Measurements from ENCODE around the gene FDXR. TPM values are rescaled to one million over a fixed set of nuclear protein-coding genes. Genes with fewer than 3 reads are reported as not detected.
A peak's percentile ranks its signal among the peaks of the same experiment; 100 is the strongest.

FDXR gene
- total and polyA plus RNA-seq, 9 of the 15 experiments (the other 6 are each of a cell fraction or from before 2014, with no cell fraction given) = 0.89 to 70.7 (median 30.9) TPM

DNA sequence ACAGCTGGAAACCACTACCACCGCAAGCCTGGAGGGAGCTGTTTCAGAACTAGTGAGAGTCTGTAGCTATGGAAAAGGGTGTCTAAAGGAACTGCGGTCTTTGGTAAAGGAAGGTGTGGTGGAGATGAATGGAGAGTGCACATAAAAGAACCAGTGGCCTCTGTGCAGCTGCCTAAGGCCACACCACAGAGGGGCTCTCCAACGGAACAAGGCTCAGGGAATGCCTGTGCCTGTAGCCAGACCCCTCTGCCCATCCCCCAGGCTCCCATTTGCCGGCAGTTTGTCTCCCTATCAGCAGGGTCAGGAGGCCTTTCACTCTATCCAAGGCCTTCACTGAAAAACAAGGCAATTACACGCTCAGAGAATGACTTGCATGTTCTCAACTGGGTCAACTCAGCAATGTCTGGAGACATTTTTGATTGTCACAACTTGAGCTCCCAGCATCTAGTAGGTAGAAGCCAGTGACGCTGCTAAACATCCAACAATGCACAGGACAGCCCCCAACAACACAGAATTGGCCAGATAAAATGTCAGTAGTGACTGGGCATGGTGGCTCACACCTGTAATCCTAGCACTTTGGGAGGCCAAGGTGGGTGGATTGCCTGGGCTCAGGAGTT is 3.3 kb upstream of the FDXR start (continued):
- TF ChIP-seq, protein P1, sequence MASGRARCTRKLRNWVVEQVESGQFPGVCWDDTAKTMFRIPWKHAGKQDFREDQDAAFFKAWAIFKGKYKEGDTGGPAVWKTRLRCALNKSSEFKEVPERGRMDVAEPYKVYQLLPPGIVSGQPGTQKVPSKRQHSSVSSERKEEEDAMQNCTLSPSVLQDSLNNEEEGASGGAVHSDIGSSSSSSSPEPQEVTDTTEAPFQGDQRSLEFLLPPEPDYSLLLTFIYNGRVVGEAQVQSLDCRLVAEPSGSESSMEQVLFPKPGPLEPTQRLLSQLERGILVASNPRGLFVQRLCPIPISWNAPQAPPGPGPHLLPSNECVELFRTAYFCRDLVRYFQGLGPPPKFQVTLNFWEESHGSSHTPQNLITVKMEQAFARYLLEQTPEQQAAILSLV (tag; IDR thresholded peaks at IDR 0.05) = peak; percentile 46
- no peak for TF ChIP-seq SAP30 (IDR thresholded peaks at IDR 0.05; ENCODE audit: borderline replicate concordance, insufficient read depth, low read depth, low read length, poor library complexity, severe bottlenecking)
- no peak for TF ChIP-seq KDM5B (IDR thresholded peaks at IDR 0.05; ENCODE audit: insufficient replicate concordance, low read depth, low read length)
- peak; percentile 83; the same call in 1 of the 2 replicates for TF ChIP-seq GATAD2A (IDR thresholded peaks at IDR 0.05)
- TF ChIP-seq SRSF1 (IDR thresholded peaks at IDR 0.05; ENCODE audit: low read depth, low read length) = no peak
- peak; percentile 87 for TF ChIP-seq L3MBTL2 (IDR thresholded peaks at IDR 0.05)
- no peak for TF ChIP-seq ZNF699 (CRISPR knock-in tag; IDR thresholded peaks at IDR 0.05; ENCODE audit: insufficient replicate concordance)
- 0 out of 2 replicates have a peak, but pooled peaks have one; percentile 30 for TF ChIP-seq POLR2G (IDR thresholded peaks at IDR 0.05; ENCODE audit: low read depth, low read length)
- TF ChIP-seq YY1 (IDR thresholded peaks at IDR 0.05; ENCODE audit: borderline replicate concordance in 1 of 3, control insufficient read depth in 1 of 3, extremely low read depth in 1 of 3, insufficient read depth in 3 of 3, insufficient read length in 1 of 3, insufficient replicate concordance in 2 of 3, low read depth in 1 of 3, low read length in 2 of 3) = peak in 1 of 3 experiments; percentile 74
- peak; percentile 47 for TF ChIP-seq ZNF140 (CRISPR knock-in tag; IDR thresholded peaks at IDR 0.05)
- peak; percentile 42; the same call in 1 of the 2 replicates for TF ChIP-seq MTA2 (IDR thresholded peaks at IDR 0.05; ENCODE audit: low read depth)
- TF ChIP-seq ARID1B (IDR thresholded peaks at IDR 0.05) = peak; percentile 80
- no peak for TF ChIP-seq MCM7 (IDR thresholded peaks at IDR 0.05)
- TF ChIP-seq ZNF696 (CRISPR knock-in tag; conservative IDR thresholded peaks at IDR 0.05) = no peak
- TF ChIP-seq, protein P2, sequence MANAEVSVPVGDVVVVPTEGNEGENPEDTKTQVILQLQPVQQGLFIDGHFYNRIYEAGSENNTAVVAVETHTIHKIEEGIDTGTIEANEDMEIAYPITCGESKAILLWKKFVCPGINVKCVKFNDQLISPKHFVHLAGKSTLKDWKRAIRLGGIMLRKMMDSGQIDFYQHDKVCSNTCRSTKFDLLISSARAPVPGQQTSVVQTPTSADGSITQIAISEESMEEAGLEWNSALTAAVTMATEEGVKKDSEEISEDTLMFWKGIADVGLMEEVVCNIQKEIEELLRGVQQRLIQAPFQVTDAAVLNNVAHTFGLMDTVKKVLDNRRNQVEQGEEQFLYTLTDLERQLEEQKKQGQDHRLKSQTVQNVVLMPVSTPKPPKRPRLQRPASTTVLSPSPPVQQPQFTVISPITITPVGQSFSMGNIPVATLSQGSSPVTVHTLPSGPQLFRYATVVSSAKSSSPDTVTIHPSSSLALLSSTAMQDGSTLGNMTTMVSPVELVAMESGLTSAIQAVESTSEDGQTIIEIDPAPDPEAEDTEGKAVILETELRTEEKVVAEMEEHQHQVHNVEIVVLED (CRISPR knock-in tag; IDR thresholded peaks at IDR 0.05) = 0 out of 2 replicates have a peak, but pooled peaks have one; percentile 25
- TF ChIP-seq RNF2 (IDR thresholded peaks at IDR 0.05) = peak; percentile 86
- TF ChIP-seq RBBP5 (IDR thresholded peaks at IDR 0.05; ENCODE audit: borderline replicate concordance, insufficient read depth, low read length, poor library complexity, severe bottlenecking) = peak; percentile 63
- peak; percentile 90 for TF ChIP-seq ZFX (CRISPR knock-in tag; IDR thresholded peaks at IDR 0.05)
- TF ChIP-seq NBN (IDR thresholded peaks at IDR 0.05; ENCODE audit: low read depth) = peak; percentile 58; the same call in 1 of the 2 replicates
- TF ChIP-seq, protein P3, sequence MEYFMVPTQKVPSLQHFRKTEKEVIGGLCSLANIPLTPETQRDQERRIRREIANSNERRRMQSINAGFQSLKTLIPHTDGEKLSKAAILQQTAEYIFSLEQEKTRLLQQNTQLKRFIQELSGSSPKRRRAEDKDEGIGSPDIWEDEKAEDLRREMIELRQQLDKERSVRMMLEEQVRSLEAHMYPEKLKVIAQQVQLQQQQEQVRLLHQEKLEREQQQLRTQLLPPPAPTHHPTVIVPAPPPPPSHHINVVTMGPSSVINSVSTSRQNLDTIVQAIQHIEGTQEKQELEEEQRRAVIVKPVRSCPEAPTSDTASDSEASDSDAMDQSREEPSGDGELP (CRISPR knock-in tag; IDR thresholded peaks at IDR 0.05; ENCODE audit: borderline replicate concordance) = peak; percentile 53
- TF ChIP-seq, protein P4, sequence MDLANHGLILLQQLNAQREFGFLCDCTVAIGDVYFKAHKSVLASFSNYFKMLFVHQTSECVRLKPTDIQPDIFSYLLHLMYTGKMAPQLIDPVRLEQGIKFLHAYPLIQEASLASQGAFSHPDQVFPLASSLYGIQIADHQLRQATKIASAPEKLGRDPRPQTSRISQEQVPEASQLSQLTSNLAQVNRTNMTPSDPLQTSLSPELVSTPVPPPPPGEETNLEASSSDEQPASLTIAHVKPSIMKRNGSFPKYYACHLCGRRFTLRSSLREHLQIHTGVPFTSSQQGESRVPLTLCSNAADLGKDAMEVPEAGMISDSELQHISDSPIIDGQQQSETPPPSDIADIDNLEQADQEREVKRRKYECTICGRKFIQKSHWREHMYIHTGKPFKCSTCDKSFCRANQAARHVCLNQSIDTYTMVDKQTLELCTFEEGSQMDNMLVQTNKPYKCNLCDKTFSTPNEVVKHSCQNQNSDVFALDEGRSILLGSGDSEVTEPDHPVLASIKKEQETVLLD (IDR thresholded peaks at IDR 0.05) = peak; percentile 55; the same call in 1 of the 2 replicates
- TF ChIP-seq MTA3 (IDR thresholded peaks at IDR 0.05; ENCODE audit: borderline replicate concordance) = 0 out of 2 replicates have a peak, but pooled peaks have one; percentile 62
- peak; percentile 43 for TF ChIP-seq CBFA2T2 (conservative IDR thresholded peaks at IDR 0.05)
